Common myeloid progenitor, CD34-positive (primary cell): ENCODE data around the gene CEMP1.

Source experiments
- CTCF ChIA-PET: fragments of 350-600 bp; sonication (Branson Sonifier 250); formaldehyde crosslinking; loops from one replicate; lab custom pipeline; 2021; ENCODE audit warnings: antibody characterized with exemption; lab: Charles Lee
- POLR2A ChIA-PET: fragments of 350-600 bp; sonication (Branson Sonifier 250); formaldehyde crosslinking; loops from one replicate; lab custom pipeline; 2021; ENCODE audit warnings: antibody characterized with exemption; lab: Charles Lee
- DNase-seq, 3 donors: peaks; one replicate each; pipeline versions ENCODE4 v3.0.0 to v3.0.0-alpha.2; 2013
- H3K27ac ChIP-seq, 2 experiments: 1 replicate in 1 of 2; 2 replicates in 1 of 2; pipeline ENCODE4 v1.7.0; 2013; ENCODE audit warnings: inconsistent platforms in 2 of 2, low read length in 2 of 2, mild to moderate bottlenecking in 2 of 2, low read depth in 1 of 2, moderate library complexity in 1 of 2; ENCODE audit not compliant: severe bottlenecking in 2 of 2, insufficient read depth in 1 of 2, poor library complexity in 1 of 2
- H3K27me3 ChIP-seq, 5 experiments: replicated peaks in 2 of 5; 1 replicate in 3 of 5; 2 replicates in 2 of 5; pipeline versions ENCODE4 v1.6.1 to v1.7.0; 2013; ENCODE audit warnings: low read length in 4 of 5, mild to moderate bottlenecking in 2 of 5, moderate library complexity in 2 of 5, inconsistent platforms in 1 of 5; ENCODE audit not compliant: insufficient read depth in 5 of 5, control insufficient read depth in 4 of 5
- H3K36me3 ChIP-seq, 4 experiments: 1 replicate in 2 of 4; 2 replicates in 2 of 4; pipeline versions ENCODE4 v1.6.1 to v1.7.0; 2013; ENCODE audit warnings: low read length in 3 of 4, control low read depth in 1 of 4, mild to moderate bottlenecking in 1 of 4; ENCODE audit not compliant: control insufficient read depth in 4 of 4, insufficient read depth in 4 of 4
- H3K4me1 ChIP-seq, 4 experiments: 1 replicate in 3 of 4; 2 replicates in 1 of 4; pipeline versions ENCODE4 v1.6.1 to v1.7.1; 2013; ENCODE audit warnings: low read length in 3 of 4, mild to moderate bottlenecking in 3 of 4, control low read depth in 1 of 4, inconsistent platforms in 1 of 4, moderate library complexity in 1 of 4; ENCODE audit not compliant: control insufficient read depth in 4 of 4, insufficient read depth in 4 of 4; ENCODE audit errors: control extremely low read depth in 1 of 4
- H3K4me3 ChIP-seq, 7 experiments: 1 replicate in 4 of 7; 2 replicates in 3 of 7; pipeline versions ENCODE4 v1.5.1 to v1.7.0; 2013; ENCODE audit warnings: mild to moderate bottlenecking in 7 of 7, low read length in 6 of 7, moderate library complexity in 6 of 7, inconsistent platforms in 2 of 7, low read depth in 2 of 7, control low read depth in 1 of 7; ENCODE audit not compliant: insufficient read depth in 4 of 7, control insufficient read depth in 1 of 7; ENCODE audit errors: extremely low read depth in 1 of 7
- H3K9me3 ChIP-seq, 5 experiments: 1 replicate in 4 of 5; 2 replicates in 1 of 5; pipeline versions ENCODE4 v1.6.1 to v1.7.1; 2013; ENCODE audit warnings: low read length in 4 of 5, mild to moderate bottlenecking in 2 of 5, inconsistent platforms in 1 of 5, low read depth in 1 of 5, moderate library complexity in 1 of 5; ENCODE audit not compliant: control insufficient read depth in 4 of 5, insufficient read depth in 2 of 5; ENCODE audit errors: control extremely low read depth in 1 of 5
- WGBS: methylation state at CpG from one replicate; pipeline ENCODE4 v1.1.5; 2013; ENCODE audit not compliant: insufficient coverage; 5-methylcytosine and 5-hydroxymethylcytosine counted together

The CEMP1 gene

DNA sequence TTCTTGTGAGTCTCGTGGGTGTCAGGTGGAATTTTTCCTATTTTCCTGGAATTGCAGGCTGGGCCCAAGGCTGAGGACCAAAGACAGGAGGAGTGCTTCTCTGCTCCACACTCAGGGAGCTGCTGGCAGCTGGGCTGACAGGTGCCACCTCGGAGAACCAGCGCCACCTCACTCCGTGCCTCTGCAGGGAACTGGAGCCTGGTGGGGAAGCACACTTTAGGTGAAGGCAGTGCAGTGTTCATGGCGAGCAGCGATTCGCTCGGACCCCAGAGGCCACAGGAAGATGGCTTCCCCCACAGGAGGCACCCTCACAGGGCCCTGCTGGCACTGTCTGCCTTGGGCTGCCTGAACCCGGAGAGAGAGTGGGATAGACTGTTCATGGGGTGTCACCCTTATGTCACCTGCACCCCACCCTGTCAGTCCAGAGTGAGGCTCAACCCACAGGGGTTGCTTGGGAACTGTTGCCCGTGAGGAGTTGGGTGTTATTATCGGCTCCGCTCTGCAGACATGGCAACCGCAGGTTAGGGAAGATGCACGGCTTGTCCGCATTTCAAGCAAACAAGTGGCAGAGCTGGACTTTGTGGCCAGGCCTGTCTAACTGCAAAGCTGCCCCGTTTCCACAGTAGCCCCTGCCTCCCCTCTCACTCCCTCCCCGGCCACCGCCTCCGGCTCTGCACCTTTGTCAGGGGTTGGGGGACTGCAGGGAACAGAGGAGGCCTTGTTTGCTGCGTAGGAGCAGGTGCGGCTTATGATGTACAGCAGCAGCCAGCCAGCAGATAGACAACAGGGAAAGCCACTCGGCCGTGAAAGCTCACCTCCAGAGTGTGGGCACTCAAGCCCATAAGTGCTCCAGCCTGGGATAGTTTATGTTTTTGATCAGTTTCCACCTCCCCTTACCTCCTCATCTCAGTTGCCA, 40.8 kb downstream of the CEMP1 start:
- 94% methylated on average over 20 of the region's 23 CpGs for WGBS
- ChIA-PET POLR2A (no interaction called here), CTCF (interaction anchor here (6.0 kb wide), 1 partner anchor 11 kb away, joined by 42 read pairs; no protein-coding TSS in a partner anchor)
- H3K9me3 ChIP-seq, result no peaks in the 10 kb centered on the region
- no peak overlapping the region for H3K4me3 ChIP-seq
- no peaks in the 10 kb centered on the region for H3K27me3 ChIP-seq
- DNase-seq, result no peak
- no peak overlapping the region for H3K27ac ChIP-seq
- peaks cover 2 to 32% (median 31%) of the 10 kb centered on the region in 4 experiments for H3K4me1 ChIP-seq
- peaks cover 0 to 24% (median under 1%) of the 10 kb centered on the region in 4 experiments for H3K36me3 ChIP-seq

DNA sequence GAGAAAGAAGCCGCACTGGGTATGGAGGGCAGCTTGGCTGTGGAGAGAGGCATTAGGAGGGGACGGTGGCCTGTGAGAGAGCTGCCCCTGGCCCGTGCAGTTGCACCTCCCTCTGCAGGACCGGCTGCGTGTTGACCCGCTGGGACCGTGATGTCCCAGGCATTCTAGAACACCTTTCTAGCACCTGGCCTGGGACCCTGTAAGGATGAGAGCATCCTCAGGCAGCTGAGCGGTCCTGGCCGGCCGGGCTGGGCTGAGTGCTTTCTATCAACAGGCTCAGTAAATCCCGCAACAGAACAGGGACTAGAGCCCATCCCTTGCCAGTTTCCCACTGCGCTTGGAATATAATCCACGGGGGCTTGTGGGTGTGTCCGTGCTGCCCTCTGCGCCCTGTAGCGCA, 41.6 kb downstream of the CEMP1 start:
- over 99% methylated on average over 12 of the region's 16 CpGs for WGBS
- no peak for DNase-seq
- Histone ChIP-seq H3K9me3 (no peaks in the 10 kb centered on the region), H3K4me1 (peaks cover 2 to 37% (median 34%) of the 10 kb centered on the region in 4 experiments), H3K36me3 (peaks cover 0 to 30% (median under 1%) of the 10 kb centered on the region in 4 experiments), H3K4me3 (no peak overlapping the region), H3K27ac (no peak overlapping the region), H3K27me3 (no peaks in the 10 kb centered on the region)
- ChIA-PET CTCF (interaction anchor here (6.0 kb wide), 1 partner anchor 12 kb away, joined by 42 read pairs; no protein-coding TSS in a partner anchor), POLR2A (no interaction called here)

DNA sequence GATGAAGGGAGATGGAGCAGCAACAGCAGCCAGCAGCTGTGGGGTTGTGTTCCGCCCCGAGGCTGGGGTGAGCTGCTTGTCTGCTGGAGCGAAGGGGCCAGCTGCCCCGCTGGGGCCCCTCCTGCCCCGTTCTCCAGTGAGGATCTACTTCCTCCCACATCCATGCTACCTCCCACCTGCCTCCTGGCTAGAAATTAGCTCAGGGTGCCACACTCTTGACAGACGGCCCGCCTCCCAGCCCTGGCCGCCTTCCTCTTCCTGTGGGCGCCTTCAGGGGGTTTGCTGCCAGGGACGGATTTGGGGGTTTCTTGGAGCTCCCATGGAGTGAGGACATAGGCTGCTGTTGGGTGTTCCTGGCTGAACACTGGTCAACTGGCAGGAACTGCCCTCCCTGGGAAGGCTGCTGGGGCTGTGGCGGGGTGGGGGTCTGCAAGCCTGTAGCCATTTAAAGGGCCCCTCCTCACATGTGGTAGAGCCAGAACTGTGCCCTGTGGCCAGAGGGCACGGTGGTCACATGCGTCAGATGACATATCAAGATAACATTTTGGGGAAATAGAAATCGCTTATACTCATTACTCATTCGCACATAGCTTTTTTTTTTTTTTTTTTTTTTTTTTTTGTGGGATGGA, 43.2 kb downstream of the CEMP1 start:
- DNase-seq, result peak; percentile 75 to 94 (median 92)
- peaks cover 0 to 28% (median 0%) of the 10 kb centered on the region in 4 experiments for H3K36me3 ChIP-seq
- WGBS, result 6% methylated on average over 6 of the region's 15 CpGs
- H3K9me3 ChIP-seq, result no peaks in the 10 kb centered on the region
- no peaks in the 10 kb centered on the region for H3K27me3 ChIP-seq
- POLR2A ChIA-PET, result interaction anchor here (0.6 to 2.0 kb wide), 7 partner anchors 11 to 876 kb away, joined by 3 to 15 read pairs (median 6); partner anchors contain the start of gene TBC1D24
- H3K27ac ChIP-seq, result peak overlapping the region in 1 of 2 experiments; percentile 54
- CTCF ChIA-PET, result interaction anchor here (0.8 to 6.0 kb wide), 12 partner anchors 9 to 150 kb away, joined by 3 to 42 read pairs (median 4); partner anchors contain the start of gene TBC1D24
- peak overlapping the region in 6 of 7 experiments; percentile 15 to 67 (median 57) for H3K4me3 ChIP-seq
- H3K4me1 ChIP-seq, result peaks cover 2 to 41% (median 34%) of the 10 kb centered on the region in 4 experiments

DNA sequence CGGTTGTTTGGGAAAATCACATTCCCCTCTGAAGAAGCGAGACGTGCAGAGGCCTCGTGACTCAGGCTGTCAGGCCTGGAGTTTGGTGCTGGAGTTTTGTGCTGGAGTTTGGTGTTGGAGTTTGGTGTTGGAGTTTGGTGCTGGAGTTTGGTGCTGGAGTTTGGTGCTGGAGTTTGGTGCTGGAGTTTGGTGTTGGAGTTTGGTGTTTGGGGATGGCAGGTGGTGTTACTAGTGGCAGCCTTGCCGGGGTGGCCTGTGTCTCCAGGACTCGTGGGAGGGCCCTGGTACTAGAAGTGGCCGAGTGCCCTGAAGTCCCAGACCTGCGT, 43.7 kb downstream of the CEMP1 start:
- POLR2A ChIA-PET, result interaction anchor here (0.6 to 2.0 kb wide), 3 partner anchors 12 to 876 kb away, joined by 3 to 15 read pairs (median 3); partner anchors contain the start of gene TBC1D24

DNA sequence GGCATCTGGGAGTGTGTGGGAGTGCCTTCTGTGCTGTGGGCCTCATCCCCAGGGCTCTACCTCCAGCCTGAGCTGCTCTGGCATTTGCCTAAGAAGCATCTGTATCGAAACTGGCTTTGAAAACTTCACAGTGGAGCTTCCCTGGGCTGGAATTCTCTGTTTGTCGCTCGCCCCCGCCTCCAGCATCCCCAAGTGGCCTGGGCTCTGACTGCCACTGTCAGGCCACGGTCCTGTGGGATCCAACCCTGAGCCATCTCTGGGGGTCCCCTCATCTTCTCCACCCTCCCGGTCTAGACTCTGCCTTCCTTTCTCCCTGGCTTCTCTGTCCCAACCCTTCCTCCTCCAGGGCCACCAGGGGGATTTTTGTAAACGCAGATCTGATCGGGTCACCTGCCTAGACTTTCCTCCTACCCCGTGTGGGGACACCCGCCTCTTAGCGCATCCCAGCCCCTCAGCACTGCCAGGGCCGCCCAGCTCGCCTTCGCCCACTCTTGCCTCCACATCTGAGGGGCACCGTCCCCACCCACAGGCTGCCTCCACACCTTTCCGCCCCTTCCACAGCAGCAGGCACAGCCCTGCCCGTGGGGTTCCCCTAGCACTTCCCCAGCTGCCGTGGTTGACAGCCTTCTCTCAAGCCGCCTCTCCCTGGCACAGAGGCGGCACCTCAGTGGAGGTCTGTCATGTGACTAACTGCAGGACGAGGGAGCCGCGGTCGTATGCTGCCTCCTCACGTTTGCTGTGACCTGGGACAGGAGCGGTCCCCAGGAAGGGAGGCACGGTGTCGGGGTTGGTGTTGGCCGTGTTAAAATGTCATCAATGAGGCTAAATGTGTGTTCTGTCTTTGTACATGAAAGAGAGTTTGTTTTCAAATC, 44.3 kb downstream of the CEMP1 start:
- DNase-seq, result peak; percentile 75 to 89 (median 87)
- Histone ChIP-seq H3K9me3 (no peaks in the 10 kb centered on the region), H3K36me3 (peaks cover 0 to 26% (median 0%) of the 10 kb centered on the region in 4 experiments), H3K4me3 (peak overlapping the region in 3 of 7 experiments; percentile 0 to 67 (median 11)), H3K27me3 (no peaks in the 10 kb centered on the region), H3K27ac (no peak overlapping the region), H3K4me1 (peaks cover 2 to 41% (median 34%) of the 10 kb centered on the region in 4 experiments)
- ChIA-PET POLR2A (interaction anchor here (0.8 to 2.0 kb wide), 2 partner anchors 12 to 26 kb away, joined by 3 to 15 read pairs; partner anchors contain the start of gene TBC1D24), CTCF (interaction anchor here (1.0 to 6.0 kb wide), 11 partner anchors 9 to 64 kb away, joined by 3 to 42 read pairs (median 4); partner anchors contain the start of genes CCNF, NTN3 and TBC1D24)
- WGBS, result 28% methylated on average over 29 of the region's 29 CpGs

More for the DNA sequence above, 43.7 kb downstream of the CEMP1 start:
- peaks cover 2 to 41% (median 34%) of the 10 kb centered on the region in 4 experiments for H3K4me1 ChIP-seq
- H3K9me3 ChIP-seq, result no peaks in the 10 kb centered on the region
- CTCF ChIA-PET, result interaction anchor here (0.9 to 6.0 kb wide), 14 partner anchors 10 to 149 kb away, joined by 3 to 42 read pairs (median 4); partner anchors contain the start of genes NTN3 and TBC1D24
- no peak for DNase-seq
- H3K27me3 ChIP-seq, result no peaks in the 10 kb centered on the region
- H3K27ac ChIP-seq, result no peak overlapping the region
- 15% methylated on average over 5 of the region's 8 CpGs for WGBS
- peaks cover 0 to 27% (median 0%) of the 10 kb centered on the region in 4 experiments for H3K36me3 ChIP-seq
- peak overlapping the region in 6 of 7 experiments; percentile 15 to 67 (median 57) for H3K4me3 ChIP-seq
